ENCODE data around the gene ARRDC1.
"Not testable (repeated sequence)": the region's sequence is repeated elsewhere in the genome, so short reads cannot be mapped to it uniquely, and the experiment has no call there.

The ARRDC1 gene

DNA sequence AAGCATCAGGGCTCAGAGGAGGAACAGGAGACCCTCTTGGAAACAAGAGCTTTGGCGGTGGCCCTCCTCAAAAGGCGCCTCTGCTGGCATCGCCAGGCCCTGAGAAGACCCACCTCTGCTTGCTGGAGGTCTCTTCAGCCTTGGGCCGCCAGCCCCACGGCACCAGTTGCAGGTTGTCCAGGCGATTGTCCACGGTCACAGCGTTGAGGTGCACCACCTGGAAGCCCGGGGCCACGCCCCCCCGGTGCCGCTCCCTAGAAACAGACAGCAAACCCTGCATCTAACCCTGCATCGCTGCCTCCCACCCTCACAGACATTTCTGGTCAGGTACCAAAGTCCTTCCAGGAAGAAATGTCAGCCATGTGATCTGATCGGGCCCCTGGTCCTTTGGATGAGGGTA lies 18.6 kb upstream of the ARRDC1 start:
- DNase-seq (ENCODE audit: low spot score) = no peak

DNA sequence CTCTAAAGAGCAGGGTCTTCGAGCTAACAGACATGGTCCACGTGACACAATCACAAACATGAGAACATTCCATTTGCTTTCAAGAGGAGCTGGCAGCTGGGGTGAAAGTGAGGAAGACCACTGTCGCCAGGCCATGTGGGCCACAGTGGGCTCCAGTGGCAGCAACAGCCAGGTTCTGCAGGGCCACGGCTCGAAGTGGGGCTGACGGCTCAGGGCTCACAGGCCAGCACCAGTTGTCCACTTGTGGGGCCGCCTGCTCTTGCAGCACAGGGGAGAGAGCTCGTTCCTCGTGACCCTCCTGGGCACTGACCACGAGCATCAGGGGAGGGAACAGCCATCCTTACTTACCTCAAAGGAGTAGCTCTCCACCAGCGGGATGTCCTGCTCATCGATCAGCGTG lies 17.2 kb upstream of the ARRDC1 start:
- DNase-seq (ENCODE audit: low spot score) = no peak

DNA sequence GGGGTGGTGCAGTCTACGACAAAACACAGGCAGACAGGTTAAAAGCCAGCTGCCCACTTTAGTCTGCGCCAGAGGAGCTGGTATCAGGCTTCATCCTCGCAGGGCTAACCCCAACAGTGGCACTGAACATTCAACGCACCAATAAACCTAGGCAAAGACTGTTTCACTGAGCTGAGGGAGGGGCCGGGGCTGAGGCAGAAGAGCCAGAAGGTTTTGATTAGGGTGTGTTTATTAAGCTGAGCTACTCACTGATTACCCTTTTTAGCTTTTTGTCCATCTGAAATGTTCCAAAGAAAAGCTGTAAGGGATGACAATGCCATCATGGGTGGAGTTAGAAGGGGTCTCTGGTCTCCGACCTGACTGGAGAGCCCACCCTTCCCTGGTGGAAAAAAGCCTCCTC lies 16.6 kb upstream of the ARRDC1 start:
- DNase-seq (ENCODE audit: low spot score) = no peak

DNA sequence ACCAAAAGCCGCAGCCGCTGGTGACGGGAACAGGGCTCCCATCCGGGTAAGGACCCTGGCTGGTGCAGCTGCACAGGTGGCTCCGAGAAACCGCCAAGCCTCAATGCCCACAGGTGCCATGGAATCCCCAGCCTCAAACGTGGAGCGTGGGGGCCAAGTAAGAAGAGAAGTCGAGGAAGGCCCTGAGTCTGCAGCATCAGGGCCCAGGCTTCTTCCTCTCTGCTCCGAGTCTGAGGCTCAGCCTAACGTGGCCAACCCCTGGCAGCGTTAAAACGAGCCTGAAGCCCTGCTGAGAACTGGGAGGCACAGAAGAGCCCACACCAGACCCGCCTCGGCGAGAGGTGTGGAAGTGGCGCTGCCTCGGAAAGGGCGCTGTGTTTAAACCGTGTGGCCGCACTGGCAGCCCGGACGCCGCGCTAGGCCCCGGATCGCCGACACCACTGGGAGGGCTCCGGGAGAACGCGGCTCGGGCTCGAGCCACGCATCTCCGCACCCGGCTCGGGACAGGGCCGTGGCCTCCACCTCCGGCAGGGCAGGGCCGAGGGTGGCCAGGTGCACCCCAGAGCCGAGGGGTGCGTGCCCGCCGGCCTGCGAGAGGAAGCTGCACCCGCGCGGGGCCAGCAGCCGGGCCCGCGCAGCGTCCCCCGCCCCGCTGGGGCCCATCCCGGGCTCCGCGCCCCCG lies 15.9 kb upstream of the ARRDC1 start:
- DNase-seq (ENCODE audit: low spot score) = peak; percentile 58

DNA sequence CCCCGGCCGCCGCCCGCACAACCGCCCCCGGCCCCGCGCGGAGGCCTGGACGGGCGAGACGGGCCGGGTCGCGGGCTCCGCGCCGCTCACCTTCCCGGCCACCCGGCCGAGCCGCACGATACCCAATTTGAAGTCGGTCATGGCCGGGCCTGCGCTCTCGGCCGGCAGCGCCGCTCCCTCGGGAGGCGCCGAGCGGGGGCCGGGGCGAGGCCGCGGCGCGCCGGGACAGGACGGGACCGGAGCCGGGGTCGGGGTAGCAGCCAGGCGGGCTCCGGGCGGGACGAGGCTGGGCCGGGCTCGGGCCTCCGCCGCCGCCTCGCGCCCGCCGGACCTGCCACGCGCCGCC lies 15.4 kb upstream of the ARRDC1 start:
- no peak for DNase-seq (ENCODE audit: low spot score)

DNA sequence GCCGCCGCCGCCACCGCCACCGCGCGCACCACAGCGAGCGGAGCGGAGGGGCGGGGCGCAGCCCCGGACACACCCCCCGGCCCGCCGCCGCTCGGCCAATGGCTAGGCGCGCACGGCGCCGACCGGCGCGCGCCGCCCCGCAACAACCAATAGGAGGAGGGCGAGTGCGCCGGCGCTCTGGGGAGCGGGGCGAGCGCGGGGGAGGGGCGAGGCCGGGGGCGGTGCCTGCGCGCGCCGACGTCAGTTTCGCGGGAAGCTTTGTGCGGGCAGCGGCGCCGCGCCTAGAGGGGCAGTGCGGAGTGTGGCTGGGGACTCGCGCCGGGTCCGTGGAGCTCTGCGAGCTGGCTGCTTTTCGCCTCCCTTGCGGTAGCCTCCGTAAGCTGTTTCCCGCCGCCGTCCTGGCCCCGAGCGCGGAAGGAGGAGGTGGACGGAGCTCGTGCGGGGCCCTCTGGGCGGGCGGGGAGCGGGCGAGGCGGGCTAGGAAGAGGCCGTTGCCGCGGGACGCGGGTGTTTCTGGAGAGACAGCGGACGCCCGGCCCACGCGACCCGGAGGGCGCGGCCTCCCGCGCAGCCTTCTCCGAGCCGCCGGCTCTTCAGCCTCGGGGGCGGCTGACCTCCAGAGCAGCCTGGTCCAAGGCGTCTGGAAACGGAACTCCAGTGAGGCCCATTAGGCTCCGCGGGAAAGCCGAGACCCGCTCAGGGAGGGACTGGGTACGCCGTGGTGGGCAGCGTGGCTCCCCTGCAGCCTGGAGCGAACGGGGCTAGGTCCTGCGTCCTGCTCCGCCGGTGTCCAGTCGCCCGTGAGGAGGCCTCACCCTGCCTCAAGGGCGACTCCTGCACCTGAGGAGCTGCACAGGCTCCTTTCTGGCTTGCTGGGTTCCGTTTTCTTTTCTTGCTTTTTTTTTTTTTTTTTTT lies 14.8 kb upstream of the ARRDC1 start, which contains the start of gene ZMYND19:
TSS of gene ZMYND19 (minus strand) at position 44 of the 915 bp plus-strand sequence. CDS start 249 bp downstream, outside the sequence.
- peak; percentile 100 for DNase-seq (ENCODE audit: low spot score)

DNA sequence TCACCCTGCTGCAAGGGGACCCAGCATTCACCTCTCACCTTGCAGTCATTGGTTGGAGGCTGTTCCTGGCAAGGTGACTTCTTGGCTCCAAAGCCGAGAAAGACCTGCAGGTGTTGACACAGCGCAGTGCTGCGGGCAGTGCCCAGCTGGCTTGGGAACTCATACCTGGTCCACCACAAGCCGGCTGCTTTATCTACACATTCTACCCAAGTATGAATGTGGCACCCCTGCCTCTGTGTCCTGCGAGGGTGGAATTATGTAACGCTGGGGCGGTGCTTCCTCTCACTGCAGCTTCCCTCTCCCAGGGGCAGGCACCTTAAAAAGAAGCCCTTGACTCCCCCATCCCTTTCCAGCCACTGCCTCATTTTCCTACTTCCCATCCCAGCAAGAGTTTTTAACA lies 12.7 kb upstream of the ARRDC1 start:
- DNase-seq (ENCODE audit: low spot score) = no peak

DNA sequence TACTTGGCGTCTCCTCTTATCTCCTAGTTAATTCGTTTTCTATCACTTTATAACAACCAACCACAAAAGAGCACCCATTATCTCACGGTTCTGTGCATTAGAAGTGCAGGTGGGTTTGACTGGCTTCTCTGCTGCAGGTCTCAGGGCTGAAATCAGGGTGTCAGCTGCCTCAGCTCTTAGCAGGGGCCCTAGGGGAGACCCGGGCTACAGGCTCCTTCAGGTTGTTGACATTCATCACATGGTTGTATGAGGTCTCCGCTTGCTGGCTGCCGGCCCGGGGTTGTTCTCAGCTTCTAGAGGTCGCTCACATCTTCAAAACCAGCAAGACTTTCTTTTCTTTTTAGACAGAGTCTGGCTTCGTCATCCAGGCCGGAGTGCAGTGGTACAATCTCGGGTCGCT lies 12.3 kb upstream of the ARRDC1 start:
- no peak for DNase-seq (ENCODE audit: low spot score)

DNA sequence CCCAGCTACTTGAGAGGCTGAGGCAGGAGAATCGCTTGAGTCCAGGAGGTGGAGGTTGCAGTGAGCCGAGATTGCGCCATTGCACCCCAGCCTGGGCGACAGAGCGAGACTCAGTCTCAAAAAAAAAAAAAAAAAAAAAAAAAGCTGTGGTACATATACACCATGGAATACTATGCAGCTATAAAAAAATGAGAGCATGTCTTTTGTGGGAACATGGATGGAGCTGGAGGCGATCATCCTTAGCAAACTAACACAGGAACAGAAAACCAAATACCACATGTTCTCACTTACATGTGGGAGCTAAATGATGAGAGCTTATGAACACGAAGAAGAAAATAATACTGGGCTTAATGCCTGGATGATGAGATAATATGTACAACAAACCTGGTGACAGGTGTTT lies 8.9 kb upstream of the ARRDC1 start:
- DNase-seq (ENCODE audit: low spot score) = not testable (repeated sequence)

DNA sequence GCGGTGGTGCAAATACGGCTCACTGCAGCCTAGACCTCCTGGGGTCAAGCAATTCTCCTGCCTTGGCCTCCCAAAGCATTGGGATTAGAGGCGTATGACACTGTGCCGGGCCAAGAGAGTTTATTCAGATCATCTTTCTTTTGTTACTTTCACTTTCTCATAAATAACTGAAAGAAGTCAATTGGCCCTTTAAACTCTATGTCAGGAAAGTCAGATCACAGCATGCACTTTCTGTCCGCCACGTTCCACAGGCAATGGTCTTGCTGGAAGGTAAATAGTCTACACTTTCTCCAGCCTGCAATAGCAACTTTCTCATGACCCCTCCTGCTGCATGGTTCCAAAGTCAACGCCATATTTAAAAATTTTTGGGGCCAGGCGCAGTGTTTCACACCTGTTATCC lies 6.5 kb upstream of the ARRDC1 start:
- no peak for DNase-seq (ENCODE audit: low spot score)

DNA sequence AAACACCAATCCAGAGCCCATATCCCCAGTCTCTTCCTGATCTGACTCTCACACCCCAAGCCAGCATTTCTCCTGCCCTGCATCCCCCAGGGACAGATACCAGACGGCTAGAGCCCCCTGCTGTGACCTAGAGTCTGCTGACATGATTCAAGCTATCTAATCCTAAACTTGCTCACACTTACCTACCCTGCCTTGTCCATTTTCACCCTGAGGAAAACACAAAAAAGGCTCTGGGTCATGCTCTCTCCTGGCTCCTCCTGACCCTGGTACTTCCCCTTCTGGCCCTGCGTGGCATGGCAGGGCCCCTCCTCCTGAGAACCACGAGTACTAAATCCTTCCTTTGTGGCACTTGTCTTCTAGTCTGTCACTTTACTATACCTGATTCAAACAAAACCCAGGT lies 2.8 kb upstream of the ARRDC1 start:
- no peak for DNase-seq (ENCODE audit: low spot score)

DNA sequence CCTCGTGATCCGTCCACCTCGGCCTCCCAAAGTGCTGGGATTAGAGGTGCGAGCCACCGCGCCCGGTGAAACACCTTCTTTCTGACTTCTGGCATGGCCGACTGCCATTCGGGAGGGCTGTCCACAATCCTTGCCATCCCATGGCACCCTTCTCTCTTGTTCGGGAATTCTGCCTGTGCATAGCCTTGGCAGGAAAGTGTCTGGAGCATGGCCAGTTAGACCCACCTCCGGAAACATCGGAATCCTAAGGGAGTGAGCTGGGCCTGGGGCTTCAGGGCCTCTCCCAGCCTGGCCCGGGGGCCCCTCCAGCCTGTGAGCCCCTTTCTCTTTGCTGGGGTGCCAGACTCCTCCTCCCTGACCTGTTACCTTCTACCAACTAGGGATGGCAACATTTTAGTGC lies 1.6 kb upstream of the ARRDC1 start:
- no peak for DNase-seq (ENCODE audit: low spot score)

DNA sequence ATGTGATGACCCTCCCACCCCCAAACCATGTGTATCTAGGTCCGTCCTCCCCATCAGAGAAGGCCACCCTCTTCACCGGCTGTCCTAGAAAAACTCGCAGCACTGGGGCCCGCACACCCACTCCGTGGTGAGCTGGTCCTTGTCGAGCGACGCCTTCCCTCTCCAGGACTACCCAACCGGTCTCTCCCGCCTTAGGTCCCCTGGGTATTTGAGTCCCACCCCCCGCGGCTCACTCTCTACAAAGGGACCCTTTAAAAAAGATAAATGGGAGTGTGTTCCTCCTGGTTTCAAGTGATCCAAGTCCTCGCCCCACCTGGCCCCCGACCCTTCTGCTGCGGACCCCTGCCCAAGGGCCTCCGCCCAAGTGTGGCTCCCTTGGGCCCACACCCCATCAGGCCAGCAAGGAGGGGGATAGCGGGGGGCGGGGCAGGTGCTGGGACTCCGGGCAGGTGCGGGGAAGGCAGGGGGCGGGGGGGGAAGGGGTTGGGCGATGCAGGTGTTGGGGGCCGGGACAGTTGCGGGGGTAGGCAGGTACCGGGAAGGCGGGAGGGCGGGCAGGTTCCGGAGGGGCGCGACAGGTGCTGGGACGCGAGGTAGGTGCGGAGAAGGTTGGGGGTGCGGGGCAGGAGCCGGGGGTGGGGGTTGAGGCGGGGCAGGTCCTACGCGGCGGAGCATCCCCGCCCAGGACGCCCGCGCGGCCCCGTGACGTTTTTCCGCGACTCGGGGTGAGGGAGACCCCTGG lies 970 bp upstream of the ARRDC1 start:
- DNase-seq (ENCODE audit: low spot score) = no peak

DNA sequence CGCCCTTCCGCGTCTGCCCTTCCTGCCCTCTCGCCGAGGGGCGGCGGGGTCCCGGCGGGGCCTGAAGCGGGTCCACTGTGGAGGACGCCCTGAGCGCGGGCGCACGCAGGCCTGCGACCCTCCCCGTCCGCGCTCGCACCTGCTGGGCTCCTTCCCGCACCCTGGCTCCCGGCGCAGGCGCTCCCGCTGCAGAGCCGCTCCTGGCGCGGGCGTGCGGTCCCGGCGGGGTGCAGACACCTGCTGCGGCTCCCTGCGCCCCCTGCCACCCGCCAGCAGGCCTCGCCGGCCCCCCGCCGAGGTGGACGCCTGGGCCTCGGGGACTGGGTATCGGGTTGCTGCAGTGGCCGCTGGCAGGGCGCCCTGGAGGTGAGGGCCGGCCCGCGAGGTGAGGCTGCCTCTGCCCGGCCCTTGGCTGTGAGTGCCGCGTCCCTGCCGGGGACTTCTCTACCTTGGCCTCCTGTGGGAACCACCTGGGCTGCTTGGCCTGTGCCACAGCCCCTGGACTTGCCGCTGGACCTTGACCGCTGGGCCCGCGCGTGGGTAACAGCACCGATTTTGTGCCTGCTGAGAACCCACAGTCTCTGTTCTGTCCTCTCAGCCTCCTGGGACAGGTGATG lies 627 bp downstream of the ARRDC1 start:
- DNase-seq (ENCODE audit: low spot score) = peak; percentile 70

DNA sequence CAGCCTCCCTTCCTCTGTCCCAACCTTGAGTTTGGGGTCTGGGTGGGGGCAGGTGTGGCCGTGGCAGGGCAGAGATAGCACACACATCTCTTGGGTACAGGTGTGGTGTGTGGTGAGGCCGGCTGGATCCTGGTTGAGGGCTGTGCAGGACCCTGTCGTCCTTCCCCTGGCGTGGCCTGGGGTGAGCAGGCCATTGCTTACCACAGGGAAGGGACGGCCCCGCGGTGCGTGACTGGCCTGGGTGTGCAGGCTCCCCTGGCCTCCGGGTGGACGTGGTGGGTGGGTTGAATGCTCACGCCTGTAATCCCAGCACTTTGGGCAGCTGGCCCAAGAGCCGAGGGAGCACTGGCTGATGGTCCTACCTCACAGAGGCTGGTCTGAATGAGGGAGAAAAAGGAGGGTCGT lies 1.2 kb downstream of the ARRDC1 start:
- no peak for DNase-seq (ENCODE audit: low spot score)

DNA sequence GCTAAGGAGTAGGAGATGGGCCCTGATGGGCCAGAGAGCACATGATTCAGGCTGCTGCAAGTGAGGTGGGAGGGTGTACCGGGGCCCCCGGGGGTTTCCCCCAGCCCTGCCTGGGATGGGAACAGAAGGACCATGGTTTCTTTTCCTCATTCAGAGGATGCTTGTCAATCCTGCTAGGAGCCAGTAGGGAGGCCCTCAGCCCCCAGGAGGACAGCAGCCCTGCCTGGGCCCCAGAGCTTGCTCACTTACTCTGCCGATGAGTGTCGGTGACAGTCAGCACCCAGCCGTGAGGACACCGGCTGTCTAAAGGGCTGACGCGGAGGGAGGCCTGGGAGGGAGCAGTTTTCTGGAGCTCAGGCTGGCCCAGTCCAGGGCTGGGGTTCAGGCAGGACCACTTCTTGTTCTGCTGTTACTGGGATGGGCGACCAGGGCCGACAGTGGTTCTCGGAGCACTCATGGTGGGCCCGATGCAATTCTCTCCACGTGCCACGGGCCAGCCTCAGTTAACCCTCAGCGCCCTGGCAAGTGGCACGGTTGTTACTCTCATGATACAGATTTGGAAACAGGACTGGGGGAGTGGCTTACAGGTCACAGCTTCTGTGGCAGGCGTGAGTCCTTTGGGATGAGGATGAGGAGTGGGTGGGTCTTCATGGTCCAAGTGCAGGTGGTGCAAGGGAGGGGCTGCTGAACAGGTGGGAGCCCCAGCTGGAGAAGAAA lies 1.8 kb downstream of the ARRDC1 start:
- no peak for DNase-seq (ENCODE audit: low spot score)

DNA sequence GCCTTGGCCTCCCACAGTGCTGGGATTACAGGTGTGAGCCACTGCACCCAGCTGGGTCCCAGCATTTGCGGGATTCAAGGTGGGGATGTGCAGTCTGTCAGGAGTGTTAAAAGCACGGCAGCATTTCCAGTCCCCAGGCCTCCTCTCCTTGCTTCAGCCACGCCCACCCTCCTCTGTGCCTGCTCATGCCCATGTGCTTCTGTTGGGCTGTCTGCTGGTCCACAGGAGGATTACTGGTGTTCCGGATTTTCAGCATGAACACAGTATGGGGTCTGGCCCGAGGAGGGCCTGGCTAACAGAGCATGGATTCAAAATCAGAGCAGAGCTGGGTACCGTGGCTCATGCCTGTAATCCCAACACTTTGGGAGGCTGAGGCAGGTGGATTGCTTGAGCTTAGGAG lies 5.5 kb downstream of the ARRDC1 start:
- DNase-seq (ENCODE audit: low spot score) = no peak

DNA sequence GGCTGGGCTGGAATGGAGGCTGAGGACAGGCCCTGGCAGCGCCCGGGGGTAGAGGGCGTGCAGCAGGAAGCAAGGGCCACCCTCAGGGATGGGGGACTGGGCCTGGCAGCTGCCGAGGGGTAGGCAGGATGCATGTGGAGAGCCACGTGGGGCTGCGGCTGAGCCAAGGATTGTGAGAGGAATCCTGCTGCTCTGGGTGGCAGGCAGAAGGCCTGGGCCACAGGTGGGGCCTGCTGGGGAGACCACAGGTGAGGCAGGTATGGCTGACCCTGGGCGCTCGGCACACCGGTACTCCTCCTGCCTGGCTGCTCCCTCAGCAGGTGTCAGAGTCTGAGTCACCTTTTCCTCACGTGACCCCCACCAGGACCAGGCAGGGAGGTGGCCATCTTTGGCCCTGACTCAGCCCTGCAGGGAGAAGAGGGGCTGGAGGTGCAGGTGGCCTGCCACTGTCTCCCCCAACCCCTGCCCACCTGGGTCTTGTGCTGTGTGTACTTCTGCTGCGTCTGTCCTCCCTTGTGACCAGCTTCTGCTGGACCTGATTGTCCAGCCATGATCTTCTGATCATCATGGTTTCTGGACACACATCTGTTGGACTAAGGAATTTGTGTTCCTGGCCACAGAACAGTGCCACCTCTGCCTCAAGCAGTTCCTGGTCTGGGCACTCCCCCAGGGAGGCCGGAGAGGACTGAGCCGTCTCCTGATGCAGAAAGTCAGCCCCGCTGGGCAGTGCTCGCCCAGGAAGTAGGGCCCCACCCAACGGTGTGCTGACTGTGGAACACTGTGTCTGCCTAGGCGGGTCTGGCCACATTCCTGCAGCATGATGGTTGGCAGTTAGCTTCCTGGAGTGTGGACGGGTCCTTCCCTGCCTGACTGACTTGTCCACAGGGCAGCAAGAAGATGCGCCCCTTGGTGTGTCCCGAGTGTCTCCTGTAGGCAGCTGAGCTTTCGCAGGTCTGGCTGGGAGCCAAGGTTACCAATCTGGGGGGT lies 6.4 kb downstream of the ARRDC1 start:
- DNase-seq (ENCODE audit: low spot score) = no peak

DNA sequence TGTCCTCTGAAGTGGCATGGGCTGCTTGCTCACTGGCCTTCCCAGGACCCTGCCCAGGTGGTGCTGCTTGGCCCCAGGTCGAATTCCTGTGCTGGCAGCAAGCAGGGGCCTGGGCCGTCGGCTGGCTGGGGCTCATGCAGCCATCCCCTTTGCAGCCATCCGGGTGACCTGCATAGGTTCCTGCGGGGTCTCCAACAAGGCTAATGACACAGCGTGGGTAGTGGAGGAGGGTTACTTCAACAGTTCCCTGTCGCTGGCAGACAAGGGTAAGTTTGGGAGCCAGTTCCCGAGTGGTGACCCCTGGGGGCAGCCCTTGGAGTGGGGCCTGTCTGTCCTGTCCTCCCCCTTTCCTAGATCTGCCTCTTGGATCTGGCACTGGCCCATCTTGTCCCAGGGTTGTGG lies 7.3 kb downstream of the ARRDC1 start:
- DNase-seq (ENCODE audit: low spot score) = no peak

DNA sequence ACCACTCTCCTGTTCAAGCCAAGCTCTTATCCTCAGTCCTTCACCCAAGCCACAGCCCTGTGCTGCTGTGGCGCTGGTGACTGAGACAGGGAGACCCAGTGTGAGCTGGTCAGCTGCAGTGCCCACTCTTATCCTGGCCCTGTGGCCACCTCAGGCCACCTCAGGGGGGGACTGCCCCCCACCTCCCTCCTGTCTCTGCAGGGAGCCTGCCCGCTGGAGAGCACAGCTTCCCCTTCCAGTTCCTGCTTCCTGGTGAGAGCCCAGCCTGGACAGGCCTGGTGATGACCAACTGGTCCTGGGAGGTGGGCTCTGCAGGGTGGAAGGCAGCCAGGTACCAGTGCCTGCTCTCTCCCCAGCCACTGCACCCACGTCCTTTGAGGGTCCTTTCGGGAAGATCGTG lies 7.8 kb downstream of the ARRDC1 start:
- DNase-seq (ENCODE audit: low spot score) = no peak

All from D341Med (cell line).